ENCODE data around the gene IGSF9B. TPM values are rescaled to one million over a fixed set of nuclear protein-coding genes. Genes with fewer than 3 reads are reported as not detected.

Gene IGSF9B
- polyA plus RNA-seq, 2 donors = 0.93 to 5.5 TPM

DNA sequence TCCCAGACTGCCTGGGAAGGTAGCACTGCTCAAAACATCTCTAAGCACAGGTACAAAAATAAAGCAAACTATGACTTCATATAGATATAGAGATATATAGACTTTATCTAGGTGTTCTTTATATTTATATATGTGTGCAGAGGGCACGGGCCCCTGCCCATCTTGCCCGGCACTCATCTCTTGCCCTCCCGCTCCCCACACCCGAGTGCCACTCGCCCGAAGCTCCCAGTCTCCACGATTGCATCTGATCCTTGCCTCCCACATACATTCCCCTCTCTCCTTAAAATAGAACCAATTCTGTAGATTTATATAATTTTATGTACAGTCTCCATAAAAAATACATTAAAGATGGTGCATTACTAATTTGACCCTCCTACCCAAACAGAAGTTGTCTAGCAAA lies 55.5 kb downstream of the IGSF9B start:
- Histone ChIP-seq H3K27me3 (ENCODE audit: control insufficient read depth in 1 of 2, insufficient read depth in 2 of 2, low read length in 2 of 2) (no peaks in the 10 kb centered on the region), H3K9me3 (ENCODE audit: control insufficient read depth in 2 of 2, insufficient read depth in 1 of 2, low read depth in 1 of 2, low read length in 1 of 2) (no peaks in the 10 kb centered on the region), H3K36me3 (ENCODE audit: control insufficient read depth in 2 of 2, insufficient read depth in 2 of 2, low read length in 1 of 2) (no peaks in the 10 kb centered on the region), H3K4me1 (ENCODE audit: control insufficient read depth in 2 of 2, insufficient read depth in 2 of 2, low read length in 1 of 2) (no peaks in the 10 kb centered on the region), H3K4me3 (ENCODE audit: low read depth in 1 of 2, low read length in 2 of 2) (no peak overlapping the region), H3K27ac (ENCODE audit: low read depth in 2 of 2, low read length in 1 of 2) (no peak overlapping the region)
- WGBS, 2 donors = 93 to 95% methylated on average over 7 of the region's 7 CpGs

DNA sequence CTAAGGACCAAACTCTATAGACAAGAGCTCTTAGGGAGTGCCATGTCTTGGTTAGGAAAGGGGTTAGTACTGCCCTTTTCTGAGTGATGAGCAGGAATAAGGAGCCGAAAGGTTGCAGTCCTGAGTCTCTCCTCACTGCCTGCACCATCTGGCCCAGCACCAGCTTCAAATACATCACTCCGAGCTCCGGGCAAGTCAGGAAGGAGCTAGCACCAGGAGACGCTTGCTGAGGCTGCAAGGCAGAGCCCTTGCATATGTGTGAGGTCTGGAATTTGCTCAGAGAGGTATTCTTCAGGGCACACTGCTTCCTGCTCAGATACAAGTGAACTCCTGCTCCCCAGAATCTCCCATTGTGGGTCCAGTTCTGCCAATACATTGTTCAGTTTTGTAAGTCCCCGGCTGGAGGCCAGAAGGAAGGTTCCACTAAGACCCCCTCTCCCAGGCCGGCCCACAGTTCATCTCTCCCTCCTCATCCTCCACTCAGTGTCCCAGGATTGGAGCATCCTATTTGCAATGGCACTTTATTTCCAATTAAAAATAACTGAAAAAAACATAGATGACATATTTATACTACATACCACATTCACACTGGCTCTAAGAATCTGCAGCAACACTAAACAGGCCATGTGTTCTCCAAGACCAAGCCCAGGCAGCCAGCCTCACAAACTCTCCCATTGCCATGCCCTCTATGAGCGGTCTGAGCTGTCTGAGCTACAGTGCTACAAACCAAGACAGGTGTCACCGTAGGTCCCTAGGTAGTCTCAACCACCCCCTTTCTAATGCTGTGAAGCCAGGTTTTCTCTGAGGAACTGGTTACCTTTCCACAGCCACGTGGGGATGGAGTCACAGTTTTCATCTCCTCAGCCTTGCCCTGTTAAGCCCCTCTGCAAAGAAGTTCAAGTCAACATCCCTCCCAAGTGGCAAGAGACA lies 56.3 kb downstream of the IGSF9B start:
- H3K9me3 ChIP-seq (ENCODE audit: control insufficient read depth in 2 of 2, insufficient read depth in 1 of 2, low read depth in 1 of 2, low read length in 1 of 2) = no peaks in the 10 kb centered on the region
- no peak overlapping the region for H3K27ac ChIP-seq (ENCODE audit: low read depth in 2 of 2, low read length in 1 of 2)
- no peak overlapping the region for H3K4me3 ChIP-seq (ENCODE audit: low read depth in 1 of 2, low read length in 2 of 2)
- H3K36me3 ChIP-seq (ENCODE audit: control insufficient read depth in 2 of 2, insufficient read depth in 2 of 2, low read length in 1 of 2) = no peaks in the 10 kb centered on the region
- H3K4me1 ChIP-seq (ENCODE audit: control insufficient read depth in 2 of 2, insufficient read depth in 2 of 2, low read length in 1 of 2) = no peaks in the 10 kb centered on the region
- 85 to 88% methylated on average over 9 of the region's 9 CpGs for WGBS, 2 donors
- H3K27me3 ChIP-seq (ENCODE audit: control insufficient read depth in 1 of 2, insufficient read depth in 2 of 2, low read length in 2 of 2) = no peaks in the 10 kb centered on the region

GRCh38 chr11:133898770-133899115 lies 58.0 kb downstream of the IGSF9B start:
- WGBS, 2 donors = 87 to 90% methylated on average over 5 of the region's 5 CpGs
- H3K36me3 ChIP-seq (ENCODE audit: control insufficient read depth in 2 of 2, insufficient read depth in 2 of 2, low read length in 1 of 2) = no peaks in the 10 kb centered on the region

GRCh38 chr11:133898031-133898769 lies 58.6 kb downstream of the IGSF9B start:
- no peaks in the 10 kb centered on the region for H3K36me3 ChIP-seq (ENCODE audit: control insufficient read depth in 2 of 2, insufficient read depth in 2 of 2, low read length in 1 of 2)
- no peaks in the 10 kb centered on the region for H3K9me3 ChIP-seq (ENCODE audit: control insufficient read depth in 2 of 2, insufficient read depth in 1 of 2, low read depth in 1 of 2, low read length in 1 of 2)
- WGBS, 2 donors = 74 to 77% methylated on average over 17 of the region's 17 CpGs
- H3K27me3 ChIP-seq (ENCODE audit: control insufficient read depth in 1 of 2, insufficient read depth in 2 of 2, low read length in 2 of 2) = no peaks in the 10 kb centered on the region
- H3K27ac ChIP-seq (ENCODE audit: low read depth in 2 of 2, low read length in 1 of 2) = no peak overlapping the region
- no peaks in the 10 kb centered on the region for H3K4me1 ChIP-seq (ENCODE audit: control insufficient read depth in 2 of 2, insufficient read depth in 2 of 2, low read length in 1 of 2)
- no peak overlapping the region for H3K4me3 ChIP-seq (ENCODE audit: low read depth in 1 of 2, low read length in 2 of 2)

More at GRCh38 chr11:133898770-133899115, 58.0 kb downstream of the IGSF9B start:
- H3K4me3 ChIP-seq (ENCODE audit: low read depth in 1 of 2, low read length in 2 of 2) = no peak overlapping the region
- no peaks in the 10 kb centered on the region for H3K27me3 ChIP-seq (ENCODE audit: control insufficient read depth in 1 of 2, insufficient read depth in 2 of 2, low read length in 2 of 2)
- H3K4me1 ChIP-seq (ENCODE audit: control insufficient read depth in 2 of 2, insufficient read depth in 2 of 2, low read length in 1 of 2) = no peaks in the 10 kb centered on the region
- H3K27ac ChIP-seq (ENCODE audit: low read depth in 2 of 2, low read length in 1 of 2) = no peak overlapping the region
- no peaks in the 10 kb centered on the region for H3K9me3 ChIP-seq (ENCODE audit: control insufficient read depth in 2 of 2, insufficient read depth in 1 of 2, low read depth in 1 of 2, low read length in 1 of 2)

GRCh38 chr11:133897331-133897650 lies 59.5 kb downstream of the IGSF9B start:
- H3K4me3 ChIP-seq (ENCODE audit: low read depth in 1 of 2, low read length in 2 of 2) = no peak overlapping the region
- H3K36me3 ChIP-seq (ENCODE audit: control insufficient read depth in 2 of 2, insufficient read depth in 2 of 2, low read length in 1 of 2) = no peaks in the 10 kb centered on the region
- 95 to 97% methylated on average over 10 of the region's 10 CpGs for WGBS, 2 donors
- H3K4me1 ChIP-seq (ENCODE audit: control insufficient read depth in 2 of 2, insufficient read depth in 2 of 2, low read length in 1 of 2) = no peaks in the 10 kb centered on the region
- H3K27me3 ChIP-seq (ENCODE audit: control insufficient read depth in 1 of 2, insufficient read depth in 2 of 2, low read length in 2 of 2) = no peaks in the 10 kb centered on the region
- no peaks in the 10 kb centered on the region for H3K9me3 ChIP-seq (ENCODE audit: control insufficient read depth in 2 of 2, insufficient read depth in 1 of 2, low read depth in 1 of 2, low read length in 1 of 2)
- H3K27ac ChIP-seq (ENCODE audit: low read depth in 2 of 2, low read length in 1 of 2) = no peak overlapping the region

- no peaks in the 10 kb centered on the region for H3K27me3 ChIP-seq (ENCODE audit: control insufficient read depth in 1 of 2, insufficient read depth in 2 of 2, low read length in 2 of 2)
- H3K4me1 ChIP-seq (ENCODE audit: control insufficient read depth in 2 of 2, insufficient read depth in 2 of 2, low read length in 1 of 2) = no peaks in the 10 kb centered on the region
- H3K36me3 ChIP-seq (ENCODE audit: control insufficient read depth in 2 of 2, insufficient read depth in 2 of 2, low read length in 1 of 2) = no peaks in the 10 kb centered on the region
- H3K27ac ChIP-seq (ENCODE audit: low read depth in 2 of 2, low read length in 1 of 2) = no peak overlapping the region
- WGBS, 2 donors = 89 to 93% methylated on average over 10 of the region's 10 CpGs
- no peaks in the 10 kb centered on the region for H3K9me3 ChIP-seq (ENCODE audit: control insufficient read depth in 2 of 2, insufficient read depth in 1 of 2, low read depth in 1 of 2, low read length in 1 of 2)
- no peak overlapping the region for H3K4me3 ChIP-seq (ENCODE audit: low read depth in 1 of 2, low read length in 2 of 2)
Observed at GRCh38 chr11:133896642-133897330, 60.0 kb downstream of the IGSF9B start.

- Histone ChIP-seq H3K9me3 (ENCODE audit: control insufficient read depth in 2 of 2, insufficient read depth in 1 of 2, low read depth in 1 of 2, low read length in 1 of 2) (no peaks in the 10 kb centered on the region), H3K36me3 (ENCODE audit: control insufficient read depth in 2 of 2, insufficient read depth in 2 of 2, low read length in 1 of 2) (no peaks in the 10 kb centered on the region)
- 81 to 84% methylated on average over 7 of the region's 7 CpGs for WGBS, 2 donors
Observed at GRCh38 chr11:133896028-133896427, 60.7 kb downstream of the IGSF9B start.

DNA sequence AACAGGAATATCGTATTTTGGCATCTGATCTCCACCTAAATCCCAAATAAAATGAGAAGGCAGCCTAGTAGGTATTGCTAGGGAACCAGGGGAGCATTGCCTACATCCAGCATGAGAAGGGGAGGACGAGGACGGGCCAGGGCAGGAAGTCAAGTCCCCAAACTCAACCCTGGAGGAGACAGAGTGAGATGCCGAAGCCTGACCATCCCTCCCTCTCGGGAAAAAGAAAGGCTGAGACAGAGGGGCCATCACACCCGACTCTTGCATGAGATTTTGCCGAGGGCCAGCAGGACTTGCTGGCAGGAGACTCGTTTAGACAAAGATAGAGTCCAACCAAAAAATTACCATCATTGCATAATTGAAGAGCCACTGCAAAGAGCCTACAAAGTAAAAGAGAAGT lies 61.2 kb downstream of the IGSF9B start:
- Histone ChIP-seq H3K27me3 (ENCODE audit: control insufficient read depth in 1 of 2, insufficient read depth in 2 of 2, low read length in 2 of 2) (no peaks in the 10 kb centered on the region), H3K9me3 (ENCODE audit: control insufficient read depth in 2 of 2, insufficient read depth in 1 of 2, low read depth in 1 of 2, low read length in 1 of 2) (no peaks in the 10 kb centered on the region), H3K4me3 (ENCODE audit: low read depth in 1 of 2, low read length in 2 of 2) (no peak overlapping the region), H3K36me3 (ENCODE audit: control insufficient read depth in 2 of 2, insufficient read depth in 2 of 2, low read length in 1 of 2) (no peaks in the 10 kb centered on the region), H3K27ac (ENCODE audit: low read depth in 2 of 2, low read length in 1 of 2) (no peak overlapping the region), H3K4me1 (ENCODE audit: control insufficient read depth in 2 of 2, insufficient read depth in 2 of 2, low read length in 1 of 2) (no peaks in the 10 kb centered on the region)
- 48 to 61% methylated on average over 8 of the region's 8 CpGs for WGBS, 2 donors

More at GRCh38 chr11:133896028-133896427, 60.7 kb downstream of the IGSF9B start:
- H3K27me3 ChIP-seq (ENCODE audit: control insufficient read depth in 1 of 2, insufficient read depth in 2 of 2, low read length in 2 of 2) = no peaks in the 10 kb centered on the region
- no peak overlapping the region for H3K27ac ChIP-seq (ENCODE audit: low read depth in 2 of 2, low read length in 1 of 2)
- H3K4me1 ChIP-seq (ENCODE audit: control insufficient read depth in 2 of 2, insufficient read depth in 2 of 2, low read length in 1 of 2) = no peaks in the 10 kb centered on the region
- no peak overlapping the region for H3K4me3 ChIP-seq (ENCODE audit: low read depth in 1 of 2, low read length in 2 of 2)

DNA sequence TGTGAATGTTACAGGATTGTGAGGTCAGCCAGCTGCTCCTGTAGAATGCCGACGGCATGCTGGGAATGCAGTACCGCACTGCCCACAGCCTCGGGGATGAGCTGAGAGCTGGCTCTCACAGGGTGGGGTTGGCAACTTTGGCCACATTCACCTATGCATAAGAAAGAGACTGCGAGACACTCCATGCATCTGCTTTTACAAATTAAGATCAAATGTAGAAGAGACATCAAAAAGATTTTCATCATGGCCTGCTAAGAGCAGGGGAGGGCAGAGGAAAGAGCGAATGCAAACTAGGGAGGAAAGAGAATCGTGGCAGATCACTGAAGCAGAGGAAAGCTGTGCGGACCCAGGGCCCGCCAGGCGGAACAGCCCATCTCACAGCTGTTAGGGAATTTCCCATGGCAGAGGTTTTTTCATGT lies 61.7 kb downstream of the IGSF9B start:
- 47 to 50% methylated on average over 10 of the region's 10 CpGs for WGBS, 2 donors
- H3K27ac ChIP-seq (ENCODE audit: low read depth in 2 of 2, low read length in 1 of 2) = no peak overlapping the region
- H3K4me1 ChIP-seq (ENCODE audit: control insufficient read depth in 2 of 2, insufficient read depth in 2 of 2, low read length in 1 of 2) = no peaks in the 10 kb centered on the region
- no peak overlapping the region for H3K4me3 ChIP-seq (ENCODE audit: low read depth in 1 of 2, low read length in 2 of 2)
- H3K27me3 ChIP-seq (ENCODE audit: control insufficient read depth in 1 of 2, insufficient read depth in 2 of 2, low read length in 2 of 2) = no peaks in the 10 kb centered on the region
- H3K9me3 ChIP-seq (ENCODE audit: control insufficient read depth in 2 of 2, insufficient read depth in 1 of 2, low read depth in 1 of 2, low read length in 1 of 2) = no peaks in the 10 kb centered on the region
- H3K36me3 ChIP-seq (ENCODE audit: control insufficient read depth in 2 of 2, insufficient read depth in 2 of 2, low read length in 1 of 2) = no peaks in the 10 kb centered on the region
